OCI-LY1 (cell line): ENCODE measurements around the gene TCAIM.

Experiments
- CTCF ChIP-seq: fragments of 200-600 bp; sonication (generic), shearing (Covaris generic); IDR thresholded peaks from 2 replicates; pipeline ENCODE4 v1.5.1; 2017; ENCODE audit warnings: mild to moderate bottlenecking, antibody characterized with exemption, low read length, moderate library complexity, mixed read lengths
- EZH2 ChIP-seq: fragments of 200-600 bp; sonication (generic), shearing (Covaris generic); IDR thresholded peaks from 2 replicates; pipeline ENCODE4 v1.8.0; 2017; ENCODE audit warnings: borderline replicate concordance, mixed run types, mild to moderate bottlenecking, antibody characterized with exemption, low read length, moderate library complexity, mixed read lengths

DNA sequence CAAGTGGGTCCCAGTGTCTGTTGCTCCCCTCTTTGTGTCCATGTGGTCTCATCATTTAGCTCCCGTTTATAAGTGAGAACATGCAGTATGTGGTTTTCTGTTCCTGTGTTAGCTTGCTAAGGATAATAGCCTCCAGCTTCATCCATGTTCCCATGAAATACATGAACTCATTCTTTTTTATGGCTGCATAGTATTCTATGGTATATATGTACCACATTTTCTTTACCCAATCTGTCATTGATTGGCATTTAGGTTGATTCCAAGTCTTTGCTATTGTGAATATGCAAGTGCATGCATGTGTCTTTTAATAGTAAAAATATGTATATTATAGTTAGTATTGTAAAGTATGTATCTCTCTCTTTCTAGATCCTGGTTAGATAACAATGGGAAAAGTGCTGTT, 53.9 kb downstream of the TCAIM start:
- TF ChIP-seq CTCF: no peak
- no peak for TF ChIP-seq EZH2
